ENCODE data around the gene SEMA3C.

Gene SEMA3C

DNA sequence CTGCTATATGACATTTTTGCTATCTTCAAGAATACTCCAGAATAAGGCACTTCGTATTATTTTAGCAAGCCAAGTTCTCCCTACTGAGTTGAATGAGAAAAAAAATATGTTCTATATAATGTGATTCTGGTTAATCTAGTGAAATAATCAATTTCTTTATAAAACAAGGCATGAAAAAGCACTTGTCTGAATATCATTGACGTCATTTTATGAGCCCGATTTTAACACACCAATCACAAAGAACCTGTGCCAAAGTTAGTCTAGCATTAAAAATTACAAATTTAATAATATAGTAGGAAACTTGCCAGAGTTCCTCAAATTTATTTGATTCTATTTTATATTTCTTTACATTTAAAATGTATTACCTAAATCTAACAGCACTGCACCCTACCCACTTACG is 155.1 kb downstream of the SEMA3C start:
- TF ChIP-seq PPARA (CRISPR knock-in tag; IDR thresholded peaks at IDR 0.05; ENCODE audit: borderline replicate concordance) = no peak
- no peak for TF ChIP-seq GLIS3 (CRISPR knock-in tag; IDR thresholded peaks at IDR 0.05)
- TF ChIP-seq, protein P1, sequence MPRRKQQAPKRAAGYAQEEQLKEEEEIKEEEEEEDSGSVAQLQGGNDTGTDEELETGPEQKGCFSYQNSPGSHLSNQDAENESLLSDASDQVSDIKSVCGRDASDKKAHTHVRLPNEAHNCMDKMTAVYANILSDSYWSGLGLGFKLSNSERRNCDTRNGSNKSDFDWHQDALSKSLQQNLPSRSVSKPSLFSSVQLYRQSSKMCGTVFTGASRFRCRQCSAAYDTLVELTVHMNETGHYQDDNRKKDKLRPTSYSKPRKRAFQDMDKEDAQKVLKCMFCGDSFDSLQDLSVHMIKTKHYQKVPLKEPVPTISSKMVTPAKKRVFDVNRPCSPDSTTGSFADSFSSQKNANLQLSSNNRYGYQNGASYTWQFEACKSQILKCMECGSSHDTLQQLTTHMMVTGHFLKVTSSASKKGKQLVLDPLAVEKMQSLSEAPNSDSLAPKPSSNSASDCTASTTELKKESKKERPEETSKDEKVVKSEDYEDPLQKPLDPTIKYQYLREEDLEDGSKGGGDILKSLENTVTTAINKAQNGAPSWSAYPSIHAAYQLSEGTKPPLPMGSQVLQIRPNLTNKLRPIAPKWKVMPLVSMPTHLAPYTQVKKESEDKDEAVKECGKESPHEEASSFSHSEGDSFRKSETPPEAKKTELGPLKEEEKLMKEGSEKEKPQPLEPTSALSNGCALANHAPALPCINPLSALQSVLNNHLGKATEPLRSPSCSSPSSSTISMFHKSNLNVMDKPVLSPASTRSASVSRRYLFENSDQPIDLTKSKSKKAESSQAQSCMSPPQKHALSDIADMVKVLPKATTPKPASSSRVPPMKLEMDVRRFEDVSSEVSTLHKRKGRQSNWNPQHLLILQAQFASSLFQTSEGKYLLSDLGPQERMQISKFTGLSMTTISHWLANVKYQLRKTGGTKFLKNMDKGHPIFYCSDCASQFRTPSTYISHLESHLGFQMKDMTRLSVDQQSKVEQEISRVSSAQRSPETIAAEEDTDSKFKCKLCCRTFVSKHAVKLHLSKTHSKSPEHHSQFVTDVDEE (CRISPR knock-in tag; IDR thresholded peaks at IDR 0.05) = no peak
- no peak for TF ChIP-seq ZFP30 (CRISPR knock-in tag; IDR thresholded peaks at IDR 0.05)
- TF ChIP-seq, protein P2, sequence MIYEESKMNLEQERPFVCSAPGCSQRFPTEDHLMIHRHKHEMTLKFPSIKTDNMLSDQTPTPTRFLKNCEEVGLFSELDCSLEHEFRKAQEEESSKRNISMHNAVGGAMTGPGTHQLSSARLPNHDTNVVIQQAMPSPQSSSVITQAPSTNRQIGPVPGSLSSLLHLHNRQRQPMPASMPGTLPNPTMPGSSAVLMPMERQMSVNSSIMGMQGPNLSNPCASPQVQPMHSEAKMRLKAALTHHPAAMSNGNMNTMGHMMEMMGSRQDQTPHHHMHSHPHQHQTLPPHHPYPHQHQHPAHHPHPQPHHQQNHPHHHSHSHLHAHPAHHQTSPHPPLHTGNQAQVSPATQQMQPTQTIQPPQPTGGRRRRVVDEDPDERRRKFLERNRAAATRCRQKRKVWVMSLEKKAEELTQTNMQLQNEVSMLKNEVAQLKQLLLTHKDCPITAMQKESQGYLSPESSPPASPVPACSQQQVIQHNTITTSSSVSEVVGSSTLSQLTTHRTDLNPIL (CRISPR knock-in tag; IDR thresholded peaks at IDR 0.05; ENCODE audit: low read depth) = no peak
- TF ChIP-seq, protein P3, sequence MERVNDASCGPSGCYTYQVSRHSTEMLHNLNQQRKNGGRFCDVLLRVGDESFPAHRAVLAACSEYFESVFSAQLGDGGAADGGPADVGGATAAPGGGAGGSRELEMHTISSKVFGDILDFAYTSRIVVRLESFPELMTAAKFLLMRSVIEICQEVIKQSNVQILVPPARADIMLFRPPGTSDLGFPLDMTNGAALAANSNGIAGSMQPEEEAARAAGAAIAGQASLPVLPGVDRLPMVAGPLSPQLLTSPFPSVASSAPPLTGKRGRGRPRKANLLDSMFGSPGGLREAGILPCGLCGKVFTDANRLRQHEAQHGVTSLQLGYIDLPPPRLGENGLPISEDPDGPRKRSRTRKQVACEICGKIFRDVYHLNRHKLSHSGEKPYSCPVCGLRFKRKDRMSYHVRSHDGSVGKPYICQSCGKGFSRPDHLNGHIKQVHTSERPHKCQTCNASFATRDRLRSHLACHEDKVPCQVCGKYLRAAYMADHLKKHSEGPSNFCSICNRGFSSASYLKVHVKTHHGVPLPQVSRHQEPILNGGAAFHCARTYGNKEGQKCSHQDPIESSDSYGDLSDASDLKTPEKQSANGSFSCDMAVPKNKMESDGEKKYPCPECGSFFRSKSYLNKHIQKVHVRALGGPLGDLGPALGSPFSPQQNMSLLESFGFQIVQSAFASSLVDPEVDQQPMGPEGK (CRISPR knock-in tag; IDR thresholded peaks at IDR 0.05; ENCODE audit: borderline replicate concordance) = no peak
- no peak for TF ChIP-seq ARNTL (CRISPR knock-in tag; IDR thresholded peaks at IDR 0.05; ENCODE audit: borderline replicate concordance, low read depth)
- no peak for TF ChIP-seq ZNF70 (CRISPR knock-in tag; IDR thresholded peaks at IDR 0.05)
- no peak for TF ChIP-seq SNAI2 (CRISPR knock-in tag; IDR thresholded peaks at IDR 0.05)
- TF ChIP-seq ZC3H10 (CRISPR knock-in tag; IDR thresholded peaks at IDR 0.05) = no peak
- no peak for TF ChIP-seq BACH2 (CRISPR knock-in tag; IDR thresholded peaks at IDR 0.05; ENCODE audit: borderline replicate concordance)
- ATAC-seq = no peak

DNA sequence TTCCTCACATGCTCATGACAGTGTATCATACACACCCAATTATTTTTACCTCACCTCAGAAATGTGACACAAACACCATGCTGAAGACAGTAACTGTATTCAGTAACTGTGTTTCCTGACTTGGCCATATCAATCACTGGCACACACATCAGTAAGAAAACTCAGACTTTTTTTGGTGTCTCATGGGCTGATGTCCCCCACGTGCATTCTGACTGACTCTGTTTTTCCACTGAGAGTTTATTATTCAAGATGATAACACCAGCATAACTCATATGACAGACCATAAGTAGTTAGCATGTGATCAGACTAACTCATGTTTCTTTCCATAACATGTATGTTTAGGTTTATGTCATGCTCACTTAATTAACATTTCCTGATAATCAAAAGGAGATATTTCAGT is 155.6 kb downstream of the SEMA3C start:
- no peak for ATAC-seq
- TF ChIP-seq, protein P4, sequence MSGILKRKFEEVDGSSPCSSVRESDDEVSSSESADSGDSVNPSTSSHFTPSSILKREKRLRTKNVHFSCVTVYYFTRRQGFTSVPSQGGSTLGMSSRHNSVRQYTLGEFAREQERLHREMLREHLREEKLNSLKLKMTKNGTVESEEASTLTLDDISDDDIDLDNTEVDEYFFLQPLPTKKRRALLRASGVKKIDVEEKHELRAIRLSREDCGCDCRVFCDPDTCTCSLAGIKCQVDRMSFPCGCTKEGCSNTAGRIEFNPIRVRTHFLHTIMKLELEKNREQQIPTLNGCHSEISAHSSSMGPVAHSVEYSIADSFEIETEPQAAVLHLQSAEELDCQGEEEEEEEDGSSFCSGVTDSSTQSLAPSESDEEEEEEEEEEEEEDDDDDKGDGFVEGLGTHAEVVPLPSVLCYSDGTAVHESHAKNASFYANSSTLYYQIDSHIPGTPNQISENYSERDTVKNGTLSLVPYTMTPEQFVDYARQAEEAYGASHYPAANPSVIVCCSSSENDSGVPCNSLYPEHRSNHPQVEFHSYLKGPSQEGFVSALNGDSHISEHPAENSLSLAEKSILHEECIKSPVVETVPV (CRISPR knock-in tag; IDR thresholded peaks at IDR 0.05) = no peak
- no peak for TF ChIP-seq ARNTL (CRISPR knock-in tag; IDR thresholded peaks at IDR 0.05; ENCODE audit: borderline replicate concordance, low read depth)
- TF ChIP-seq, protein P1 (CRISPR knock-in tag; IDR thresholded peaks at IDR 0.05) = no peak
- no peak for TF ChIP-seq ZC3H10 (CRISPR knock-in tag; IDR thresholded peaks at IDR 0.05)
- no peak for TF ChIP-seq TOX (CRISPR knock-in tag; IDR thresholded peaks at IDR 0.05; ENCODE audit: borderline replicate concordance)
- no peak for TF ChIP-seq TCF4 (CRISPR knock-in tag; IDR thresholded peaks at IDR 0.05; ENCODE audit: borderline replicate concordance)
- no peak for TF ChIP-seq BACH2 (CRISPR knock-in tag; IDR thresholded peaks at IDR 0.05; ENCODE audit: borderline replicate concordance)
- TF ChIP-seq ZNF70 (CRISPR knock-in tag; IDR thresholded peaks at IDR 0.05) = no peak
- TF ChIP-seq PPARA (CRISPR knock-in tag; IDR thresholded peaks at IDR 0.05; ENCODE audit: borderline replicate concordance) = no peak
- no peak for TF ChIP-seq RARB (CRISPR knock-in tag; IDR thresholded peaks at IDR 0.05)
- no peak for TF ChIP-seq ZNF565 (CRISPR knock-in tag; conservative IDR thresholded peaks at IDR 0.05; ENCODE audit: low read depth)
- no peak for TF ChIP-seq GLIS3 (CRISPR knock-in tag; IDR thresholded peaks at IDR 0.05)
- TF ChIP-seq ESRRG (CRISPR knock-in tag; IDR thresholded peaks at IDR 0.05) = no peak
- TF ChIP-seq, protein P2 (CRISPR knock-in tag; IDR thresholded peaks at IDR 0.05; ENCODE audit: low read depth) = no peak
- TF ChIP-seq ZFP30 (CRISPR knock-in tag; IDR thresholded peaks at IDR 0.05) = no peak
- no peak for TF ChIP-seq ZFP3 (CRISPR knock-in tag; IDR thresholded peaks at IDR 0.05)
- TF ChIP-seq SNAI2 (CRISPR knock-in tag; IDR thresholded peaks at IDR 0.05) = no peak
- no peak for TF ChIP-seq ISL1 (CRISPR knock-in tag; IDR thresholded peaks at IDR 0.05)

Data from SK-N-SH treated with all-trans-retinoic acid at 6 μM for 48 hours (cell line).